ENCODE results near the gene CDCA8.
"Not testable (repeated sequence)": the region's sequence is repeated elsewhere in the genome, so short reads cannot be mapped to it uniquely, and the experiment has no call there.

The CDCA8 gene

DNA sequence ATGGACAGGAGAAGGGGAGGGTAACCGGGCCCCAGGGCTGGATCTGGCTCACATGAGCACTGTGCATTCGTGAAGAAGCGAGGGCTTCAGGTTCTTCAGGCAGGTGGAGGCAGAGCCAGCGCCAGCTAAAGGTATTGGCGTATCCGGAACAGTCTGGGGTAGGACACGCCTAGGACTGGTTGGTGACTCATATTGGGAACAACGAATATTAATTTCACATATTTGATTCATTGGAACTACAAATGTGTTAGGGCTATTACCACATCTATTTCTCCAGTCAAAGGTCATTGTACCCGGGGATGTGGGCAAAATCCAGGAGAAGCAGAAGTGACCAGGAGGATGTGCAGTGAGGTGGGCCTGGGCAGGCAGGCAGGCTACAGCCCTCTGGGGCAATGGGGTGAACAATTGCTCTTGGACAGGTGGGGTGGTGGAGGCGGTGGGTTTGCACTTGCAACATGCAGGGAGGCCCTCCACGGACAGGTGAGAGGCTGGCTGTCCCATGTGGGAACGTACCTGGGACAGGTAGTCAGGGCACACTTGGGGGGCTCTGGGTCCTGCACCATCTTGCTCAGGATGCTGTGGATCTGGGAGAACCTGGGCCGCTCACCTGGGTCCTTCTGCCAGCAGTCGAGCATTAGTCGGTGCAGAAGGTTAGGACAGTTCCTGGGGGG lies 26.7 kb downstream of the CDCA8 start:
- no peak for DNase-seq

DNA sequence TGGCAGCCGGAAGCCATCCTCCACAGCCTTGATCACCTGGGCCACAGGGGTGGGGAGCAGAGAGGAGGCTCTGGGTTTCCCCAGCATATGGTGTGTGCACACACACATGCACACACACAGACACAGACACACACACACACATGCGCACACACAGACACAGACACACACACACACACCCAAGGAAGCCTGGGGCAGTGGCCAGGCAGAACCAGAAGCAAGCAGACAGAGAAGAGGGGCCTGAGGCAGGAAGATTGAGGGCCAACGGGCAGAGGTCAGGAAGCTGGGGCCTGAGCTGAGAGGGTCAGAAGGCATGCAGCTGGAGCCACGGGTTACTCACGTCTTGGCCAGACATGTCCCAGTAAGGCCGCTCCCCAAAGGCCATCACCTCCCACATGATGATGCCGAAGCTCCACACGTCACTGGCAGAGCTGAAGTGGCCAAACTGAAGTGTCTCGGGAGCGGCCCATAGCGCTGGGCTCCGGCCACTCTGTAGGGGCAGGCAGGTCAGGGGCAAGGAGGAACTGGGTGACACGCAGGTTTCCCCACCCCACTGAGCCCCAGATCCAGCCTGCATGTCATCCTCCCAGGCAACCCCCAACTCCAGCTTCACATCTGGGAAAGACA lies 27.4 kb downstream of the CDCA8 start:
- no peak for DNase-seq

- no peak for DNase-seq
These were observed 28.2 kb downstream of the CDCA8 start for GRCh38 chr1:37720231-37721130.

- no peak for DNase-seq
These were observed 29.2 kb downstream of the CDCA8 start for GRCh38 chr1:37721565-37721964.

GRCh38 chr1:37722181-37723071 lies 30.1 kb downstream of the CDCA8 start:
- no peak for DNase-seq

- DNase-seq = no peak
These were observed 30.7 kb downstream of the CDCA8 start for GRCh38 chr1:37723072-37723389.

DNA sequence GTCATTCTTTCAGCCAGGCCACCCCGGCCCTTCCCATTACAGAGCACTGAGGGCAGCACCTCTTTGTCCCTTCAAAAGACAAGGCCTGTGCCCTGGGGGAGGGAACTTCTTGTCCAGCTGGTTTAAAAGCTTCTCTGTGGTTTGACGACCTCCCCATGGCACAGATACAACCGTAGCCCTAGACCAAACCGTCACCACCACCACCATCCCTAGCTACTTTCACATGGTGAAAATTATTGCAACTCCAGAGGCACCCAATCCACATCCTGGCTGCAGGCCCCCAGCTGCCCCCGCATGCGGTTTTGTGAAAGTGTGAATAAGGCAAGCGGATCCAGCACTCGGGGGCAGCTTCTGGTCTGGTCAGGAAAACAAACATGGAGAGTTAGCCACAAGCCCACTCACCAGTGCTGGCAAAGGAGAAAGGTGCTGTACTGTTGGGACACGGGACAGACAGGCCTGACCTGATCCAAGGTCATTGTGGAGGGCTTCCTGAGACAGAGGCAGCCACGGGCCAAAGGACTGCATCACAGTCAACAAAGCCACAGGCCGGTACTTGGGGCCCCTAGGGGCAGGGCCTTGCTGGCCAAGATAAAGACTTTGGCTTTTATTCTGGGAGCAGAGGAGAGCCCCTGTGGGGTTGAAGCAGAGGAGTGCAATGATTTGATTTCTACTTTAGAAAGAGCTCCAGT lies 31.2 kb downstream of the CDCA8 start:
- DNase-seq = no peak

- DNase-seq = no peak
These were observed 32.3 kb downstream of the CDCA8 start for GRCh38 chr1:37724575-37724974.

DNA sequence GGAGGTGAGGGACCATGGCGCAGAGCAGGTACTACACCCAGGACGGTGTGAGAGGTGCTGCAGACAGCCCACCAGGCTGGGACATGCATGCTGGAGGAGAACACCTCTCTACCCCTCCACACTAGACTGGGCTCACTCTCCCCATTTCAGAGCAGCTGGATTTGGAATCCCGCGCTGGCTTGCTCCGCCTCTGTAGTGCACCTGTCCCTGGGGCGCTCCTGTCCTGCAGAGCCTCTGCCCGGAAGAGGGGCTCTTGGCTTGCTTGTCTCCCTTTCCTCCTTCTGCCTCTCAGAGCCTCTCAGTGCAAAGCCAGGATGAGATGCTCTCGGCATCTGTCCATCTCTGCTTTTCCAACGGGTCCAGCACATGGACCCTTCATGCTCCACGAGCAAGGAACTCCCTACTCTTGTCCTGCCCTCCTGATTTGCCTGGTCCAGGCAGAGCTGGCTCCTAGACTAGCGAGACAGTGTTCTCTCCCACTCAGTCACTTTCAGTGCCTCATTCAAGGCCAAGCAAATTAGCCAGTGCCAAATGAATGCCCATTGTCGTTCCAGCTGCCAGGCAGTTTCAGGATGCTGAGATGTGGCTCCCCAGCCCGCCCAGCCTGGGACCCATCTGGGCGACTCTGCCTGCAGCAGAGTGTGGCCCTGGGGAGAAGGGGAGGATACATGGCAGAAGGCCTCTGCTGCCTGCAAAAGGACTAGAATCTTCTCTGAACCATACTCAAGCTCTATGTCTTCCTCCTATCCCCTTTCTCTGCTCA lies 33.7 kb downstream of the CDCA8 start:
- no peak for DNase-seq

GRCh38 chr1:37726751-37727585 lies 34.7 kb downstream of the CDCA8 start:
- DNase-seq = no peak

DNA sequence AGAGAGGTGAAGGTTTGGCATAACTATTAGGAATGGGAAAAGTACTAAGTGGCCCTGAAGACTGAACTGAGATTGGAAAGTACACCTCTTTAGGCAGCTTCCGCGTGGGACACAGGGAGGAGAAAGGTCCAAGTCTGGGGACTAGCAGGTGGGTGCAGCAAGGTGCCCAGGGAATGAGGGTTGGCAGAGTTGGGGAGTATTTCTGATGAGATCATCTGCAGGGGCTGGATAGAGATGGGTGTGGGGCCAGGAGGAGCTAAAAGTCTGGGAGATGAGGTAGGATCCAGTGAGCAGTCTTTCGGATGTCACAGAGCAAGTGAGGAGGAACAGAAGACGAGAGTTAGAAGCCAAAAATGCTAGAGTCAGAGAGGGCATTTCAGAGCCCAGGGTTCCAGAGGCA lies 36.1 kb downstream of the CDCA8 start:
- DNase-seq = no peak

GRCh38 chr1:37730376-37730775 lies 38.1 kb downstream of the CDCA8 start:
- DNase-seq = no peak

GRCh38 chr1:37731312-37732019 lies 39.1 kb downstream of the CDCA8 start:
- no peak for DNase-seq

DNA sequence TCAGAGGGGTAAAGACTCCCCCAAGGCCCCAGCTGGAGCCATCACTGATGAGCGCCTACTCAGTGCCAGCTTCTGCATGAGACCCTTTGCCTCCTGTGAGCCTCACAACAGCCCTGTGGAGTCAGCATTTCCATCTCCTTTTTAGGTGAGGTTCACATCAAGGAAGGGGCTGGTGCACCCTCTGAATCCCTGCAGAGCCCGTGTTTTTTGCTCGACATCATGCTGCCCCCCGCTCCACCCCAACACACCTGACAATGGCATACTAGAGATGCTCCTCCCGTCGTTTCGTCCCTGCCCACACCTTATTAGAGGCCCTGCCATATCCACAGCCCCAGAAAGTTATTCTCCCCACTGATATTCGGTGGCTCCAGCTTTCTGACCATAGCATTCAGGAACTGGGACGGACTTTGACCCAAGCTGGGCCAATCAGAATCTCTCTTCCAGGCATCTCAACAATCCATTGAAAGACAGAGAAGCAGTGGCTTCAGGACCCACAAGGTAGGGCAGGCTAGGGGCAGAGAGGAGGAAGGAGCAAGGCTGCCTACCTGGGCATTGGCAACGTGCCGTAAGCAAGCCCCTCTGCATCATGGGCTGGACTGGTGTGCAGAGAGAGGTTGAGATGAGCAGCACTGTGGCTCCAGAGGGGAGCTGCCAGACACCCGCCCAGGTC lies 39.9 kb downstream of the CDCA8 start:
- DNase-seq = no peak

GRCh38 chr1:37734629-37735591 lies 42.6 kb downstream of the CDCA8 start:
- no peak for DNase-seq

DNA sequence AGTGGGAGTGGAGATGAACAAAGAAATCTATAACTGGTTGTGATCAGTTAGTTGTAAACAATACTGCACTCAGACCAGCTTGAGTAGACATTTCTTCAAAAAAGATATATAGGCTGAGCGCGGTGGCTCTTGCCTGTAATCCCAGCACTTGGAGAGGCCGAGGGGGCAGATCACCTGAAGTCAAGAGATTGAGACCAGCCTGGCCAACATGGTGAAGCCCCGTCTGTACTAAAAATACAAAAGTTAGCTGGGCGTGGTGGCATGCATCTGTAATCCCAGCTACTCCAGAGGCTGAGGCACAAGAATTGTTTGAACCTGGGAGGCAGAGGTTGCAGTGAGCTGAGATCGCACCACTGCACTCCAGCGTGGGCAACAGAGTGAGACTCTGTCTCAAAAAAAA lies 45.7 kb downstream of the CDCA8 start:
- not testable (repeated sequence) for DNase-seq

- DNase-seq = not testable (repeated sequence)
These were observed 46.3 kb downstream of the CDCA8 start for GRCh38 chr1:37738619-37739018.

DNA sequence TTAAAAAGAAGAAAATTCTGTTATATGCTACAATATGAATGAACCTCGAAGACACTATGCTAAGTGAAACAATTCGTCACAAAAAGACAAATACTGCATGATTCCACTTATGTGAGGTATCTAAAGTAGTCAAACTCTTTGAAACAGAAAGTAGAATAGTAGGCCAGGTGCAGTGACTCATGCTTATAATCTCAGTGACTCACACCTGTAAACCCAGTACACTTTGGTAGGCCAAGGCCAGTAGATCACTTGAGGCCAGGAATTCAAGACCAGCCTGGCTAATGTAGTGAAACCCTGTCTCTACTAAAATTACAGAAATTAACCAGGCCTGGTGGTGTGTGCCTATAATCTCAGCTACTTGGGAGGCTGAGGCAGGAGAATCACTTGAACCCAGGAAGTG lies 46.9 kb downstream of the CDCA8 start:
- no peak for DNase-seq
